NCI-H2227 (cell line): ENCODE results near the gene CCDC120.

Source experiments
- DNase-seq: peaks from one replicate; lab custom pipeline; 2025; ENCODE audit not compliant: unreplicated experiment; lab: John Stamatoyannopoulos, UW

Gene CCDC120

DNA sequence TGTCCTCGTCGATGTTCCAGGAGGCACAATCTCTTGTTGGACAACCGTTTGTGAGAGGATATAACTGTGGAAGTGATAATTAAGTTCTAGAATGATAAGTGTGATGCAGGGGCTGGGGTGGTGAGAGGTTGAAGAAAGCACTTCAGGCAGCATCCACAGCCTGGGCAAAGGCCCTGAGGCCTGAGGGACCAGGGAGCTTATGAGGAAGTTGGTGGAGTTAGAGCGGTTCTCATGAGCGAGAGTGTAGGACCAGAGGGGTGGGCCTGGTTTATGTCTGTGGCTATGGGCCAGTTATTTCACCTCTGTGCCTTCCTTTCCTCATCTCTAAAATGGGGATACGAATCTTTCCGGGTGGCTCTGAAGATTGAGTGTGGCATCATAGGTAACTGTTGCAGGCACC is 2.7 kb downstream of the CCDC120 start:
- no peak for DNase-seq

DNA sequence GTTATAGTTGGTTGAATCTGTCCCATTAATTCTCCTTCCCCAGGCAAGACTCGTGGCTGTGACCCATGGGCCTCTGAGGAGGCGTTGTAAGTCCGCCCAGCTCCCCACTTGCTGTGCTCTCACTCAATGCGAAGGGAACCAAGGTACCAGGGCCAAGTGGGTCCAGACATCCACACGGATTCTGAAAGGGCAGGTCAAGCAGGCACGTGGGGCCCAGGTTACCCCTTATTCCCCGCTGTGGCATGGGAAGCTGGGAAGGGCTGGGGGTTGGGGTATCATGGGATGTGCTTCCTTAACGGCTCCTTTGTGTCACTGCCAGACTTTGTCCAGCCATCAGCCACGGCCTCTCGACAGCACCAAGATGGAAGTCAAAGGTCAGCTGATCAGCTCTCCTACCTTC is 3.1 kb downstream of the CCDC120 start:
- DNase-seq = no peak

DNA sequence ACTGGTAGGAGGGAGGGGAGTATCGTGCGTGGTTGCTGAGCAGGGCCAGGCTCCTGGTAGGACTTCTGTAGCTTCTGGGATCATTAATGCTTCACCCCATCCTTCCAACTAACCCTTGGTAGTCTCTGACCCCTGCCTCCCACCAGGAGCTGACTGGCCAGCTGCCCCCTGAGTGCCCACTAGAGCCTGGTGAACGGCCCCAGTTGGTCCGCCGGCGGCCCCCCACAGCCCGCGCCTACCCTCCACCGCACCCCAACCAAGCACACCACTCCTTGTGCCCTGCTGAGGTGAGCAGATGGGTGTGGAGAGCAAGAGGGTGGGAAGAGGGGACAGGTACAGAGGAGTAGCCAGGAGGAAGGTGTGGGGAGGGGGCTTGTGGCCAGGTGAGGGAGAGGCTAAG is 4.9 kb downstream of the CCDC120 start:
- DNase-seq = no peak

DNA sequence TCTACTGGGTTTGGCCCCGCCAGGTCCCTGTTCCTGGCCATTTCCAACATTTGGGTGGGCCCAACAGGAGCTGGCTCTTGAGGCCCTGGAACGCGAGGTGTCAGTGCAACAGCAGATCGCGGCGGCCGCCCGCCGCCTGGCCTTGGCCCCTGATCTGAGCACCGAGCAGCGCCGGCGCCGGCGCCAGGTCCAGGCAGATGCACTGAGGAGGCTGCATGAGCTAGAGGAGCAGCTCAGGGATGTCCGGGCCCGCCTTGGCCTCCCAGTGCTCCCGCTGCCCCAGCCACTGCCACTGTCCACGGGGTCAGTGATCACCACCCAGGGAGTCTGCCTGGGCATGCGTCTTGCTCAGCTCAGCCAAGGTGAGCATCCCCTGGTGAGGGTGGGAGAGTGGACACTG is 5.5 kb downstream of the CCDC120 start:
- DNase-seq = no peak

DNA sequence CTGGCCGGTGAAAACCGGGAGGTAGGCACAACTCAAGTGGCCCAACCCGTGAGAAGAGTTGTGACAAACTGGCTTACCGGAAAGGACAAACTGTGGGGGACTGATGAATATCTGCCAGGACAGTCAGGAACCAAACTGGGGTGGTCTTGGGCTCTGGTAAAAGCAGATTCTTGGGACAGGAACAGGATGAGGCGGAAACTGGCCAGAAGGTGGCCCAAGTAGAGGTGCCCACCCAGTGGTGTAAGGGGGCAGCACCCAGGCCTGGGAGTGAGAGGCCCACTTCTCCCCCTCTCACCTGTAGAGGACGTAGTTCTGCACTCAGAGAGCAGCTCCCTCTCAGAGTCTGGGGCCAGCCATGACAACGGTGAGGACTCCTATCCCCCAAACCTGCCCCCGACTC is 5.9 kb downstream of the CCDC120 start:
- no peak for DNase-seq

DNA sequence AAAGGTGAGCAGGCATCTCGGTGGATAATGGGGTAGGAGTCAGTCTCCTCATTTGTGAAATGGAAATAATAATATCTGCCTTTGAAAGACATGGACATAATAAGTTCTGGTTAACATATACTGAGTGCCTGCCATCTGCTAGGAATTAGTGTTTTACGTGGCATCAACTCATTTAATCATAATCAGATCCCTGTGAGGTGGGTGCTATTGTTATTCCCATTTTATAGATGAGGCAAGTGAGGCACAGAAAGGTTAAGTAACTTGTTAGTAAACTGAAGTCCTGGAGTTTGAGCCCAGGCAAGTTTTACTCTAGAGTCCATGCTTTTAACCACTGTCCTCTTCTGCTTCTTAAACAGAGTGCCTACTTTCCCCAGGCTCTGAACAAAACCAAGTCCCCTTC is 7.5 kb downstream of the CCDC120 start:
- no peak for DNase-seq

DNA sequence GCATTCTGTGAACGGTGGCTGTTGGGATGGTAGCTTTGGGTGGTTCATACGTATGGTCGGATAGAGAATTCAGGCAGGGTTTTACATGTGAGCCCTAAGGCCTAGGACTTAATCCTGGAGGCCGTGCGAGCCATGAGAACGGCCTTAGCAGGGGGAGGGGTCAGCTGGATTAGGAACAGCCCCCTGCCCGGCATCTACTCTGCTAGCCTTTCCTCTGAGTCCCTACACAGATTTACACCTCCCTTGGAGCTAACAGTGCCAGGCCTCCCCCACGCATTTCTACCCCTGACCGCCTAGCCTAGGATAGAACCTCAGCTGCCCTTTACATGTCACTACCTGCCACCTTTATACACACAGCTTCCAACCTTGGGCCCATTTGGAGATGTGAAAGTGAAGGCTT is 7.9 kb downstream of the CCDC120 start:
- no peak for DNase-seq

DNA sequence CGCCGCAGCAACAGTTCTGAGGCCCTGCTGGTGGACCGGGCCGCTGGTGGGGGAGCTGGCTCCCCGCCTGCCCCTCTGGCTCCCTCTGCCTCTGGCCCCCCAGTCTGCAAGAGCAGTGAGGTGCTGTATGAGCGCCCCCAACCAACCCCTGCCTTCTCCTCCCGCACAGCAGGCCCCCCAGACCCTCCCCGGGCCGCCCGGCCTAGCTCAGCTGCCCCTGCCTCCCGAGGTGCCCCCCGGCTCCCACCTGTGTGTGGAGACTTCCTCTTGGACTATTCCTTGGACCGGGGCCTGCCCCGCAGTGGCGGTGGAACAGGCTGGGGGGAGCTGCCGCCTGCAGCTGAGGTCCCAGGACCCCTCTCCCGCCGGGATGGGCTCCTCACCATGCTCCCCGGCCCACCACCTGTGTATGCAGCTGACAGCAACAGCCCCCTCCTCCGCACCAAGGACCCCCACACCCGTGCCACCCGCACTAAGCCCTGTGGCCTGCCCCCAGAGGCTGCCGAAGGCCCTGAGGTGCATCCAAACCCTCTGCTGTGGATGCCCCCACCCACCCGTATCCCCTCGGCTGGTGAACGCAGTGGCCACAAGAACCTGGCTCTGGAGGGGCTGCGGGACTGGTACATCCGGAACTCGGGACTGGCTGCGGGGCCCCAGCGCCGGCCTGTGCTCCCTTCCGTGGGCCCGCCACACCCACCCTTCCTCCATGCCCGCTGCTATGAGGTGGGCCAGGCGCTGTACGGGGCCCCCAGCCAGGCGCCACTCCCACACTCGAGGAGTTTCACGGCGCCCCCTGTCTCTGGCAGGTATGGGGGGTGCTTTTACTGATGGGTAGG is 8.7 kb downstream of the CCDC120 start:
- DNase-seq = no peak

DNA sequence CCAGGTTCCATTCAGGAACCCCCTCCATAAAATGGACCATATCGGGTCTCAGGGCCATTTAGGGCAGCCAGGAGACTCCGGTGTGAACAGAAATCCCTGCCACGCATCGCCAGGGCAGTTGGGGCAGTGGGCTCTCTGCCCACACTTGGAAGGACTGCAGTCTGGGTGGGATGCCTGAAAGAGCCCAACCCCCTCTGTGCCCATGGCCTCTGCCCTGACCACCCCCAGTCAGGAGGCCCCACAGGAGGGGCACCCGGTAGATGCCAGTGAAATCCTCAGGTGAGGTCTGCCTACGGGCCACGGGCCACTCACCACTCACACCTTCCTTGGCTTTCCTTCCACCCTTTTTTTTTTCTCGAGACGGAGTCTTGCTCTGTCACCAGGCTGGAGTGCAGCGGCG is 10.2 kb downstream of the CCDC120 start:
- DNase-seq = no peak

DNA sequence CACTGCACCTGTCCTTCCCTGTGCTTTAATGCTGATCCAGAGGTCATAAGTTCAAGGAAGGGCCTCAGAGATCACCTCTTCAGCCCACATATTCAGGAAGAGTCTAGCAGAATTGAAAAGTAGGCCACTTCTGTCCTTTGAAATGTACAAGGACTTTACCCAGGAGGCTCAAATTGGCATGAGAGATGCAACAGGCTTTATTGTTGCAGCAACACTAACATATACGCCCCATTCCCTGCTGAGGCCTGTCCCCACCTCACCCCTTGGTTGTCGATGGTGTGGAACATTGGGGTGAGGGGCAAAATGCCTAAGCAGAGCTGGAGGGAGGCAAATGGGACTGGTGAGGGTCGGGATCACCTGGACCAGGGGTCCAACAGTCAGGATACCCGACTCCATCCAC is 12.2 kb downstream of the CCDC120 start:
- no peak for DNase-seq

DNA sequence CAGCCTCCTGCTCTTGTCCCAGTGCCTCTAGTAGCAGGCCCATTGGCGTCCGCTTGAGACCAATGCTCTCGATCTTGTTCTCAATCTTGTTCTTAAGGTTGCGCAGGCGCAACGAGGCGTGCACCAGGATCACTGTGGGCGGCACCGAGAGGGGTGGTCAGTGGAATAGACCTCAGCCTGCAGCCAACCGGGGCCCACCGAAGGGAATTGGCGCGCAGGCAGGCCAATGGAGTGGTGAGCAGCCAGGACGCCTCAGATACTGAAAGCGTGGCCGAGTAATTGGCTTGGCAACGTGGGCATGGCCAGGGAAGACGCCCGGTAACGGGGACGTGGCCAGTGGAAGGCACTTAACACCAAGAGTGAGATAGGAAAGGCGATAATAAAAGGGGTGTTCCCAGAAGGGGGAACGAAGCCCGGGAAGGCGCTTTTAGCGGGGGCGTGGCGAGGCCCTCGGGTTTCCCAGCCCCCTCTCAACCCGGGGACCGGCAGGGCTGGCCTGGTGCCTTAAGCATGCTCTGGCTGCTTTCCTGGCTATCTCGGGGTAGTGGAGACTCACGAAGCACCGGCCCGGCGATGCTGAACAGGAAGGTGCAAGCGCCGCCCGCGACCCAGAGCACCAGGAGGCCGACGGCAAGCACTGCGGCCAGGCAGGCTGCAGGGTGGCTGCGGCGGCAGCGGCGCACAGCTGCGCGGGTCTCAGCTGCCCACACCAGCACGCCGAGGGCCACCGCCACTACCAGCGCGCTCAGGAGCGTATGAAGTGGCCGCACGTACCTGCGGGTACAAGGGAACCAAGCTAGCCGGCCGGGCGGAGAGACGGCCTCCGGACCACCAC is 13.3 kb downstream of the CCDC120 start:
- DNase-seq = peak; percentile 96

DNA sequence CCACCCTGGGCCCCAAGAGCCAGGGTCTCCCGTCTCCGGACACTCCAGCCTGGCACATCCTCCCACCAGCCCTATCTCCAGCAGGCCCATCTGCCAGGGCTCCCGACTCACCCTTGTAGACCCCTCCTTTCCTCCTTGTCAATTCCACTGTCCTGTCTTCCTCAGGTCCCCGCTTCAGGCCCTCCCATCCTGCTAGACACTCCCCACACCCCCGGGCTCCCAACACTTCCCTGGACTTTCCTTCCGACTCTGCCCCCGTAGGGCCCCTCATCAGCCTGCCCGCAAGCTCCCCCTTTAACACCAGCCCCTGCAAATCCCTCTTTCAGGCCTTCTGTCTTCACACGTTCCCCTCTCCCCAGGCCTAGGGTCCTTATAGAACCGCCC is 13.9 kb downstream of the CCDC120 start:
- DNase-seq = no peak

DNA sequence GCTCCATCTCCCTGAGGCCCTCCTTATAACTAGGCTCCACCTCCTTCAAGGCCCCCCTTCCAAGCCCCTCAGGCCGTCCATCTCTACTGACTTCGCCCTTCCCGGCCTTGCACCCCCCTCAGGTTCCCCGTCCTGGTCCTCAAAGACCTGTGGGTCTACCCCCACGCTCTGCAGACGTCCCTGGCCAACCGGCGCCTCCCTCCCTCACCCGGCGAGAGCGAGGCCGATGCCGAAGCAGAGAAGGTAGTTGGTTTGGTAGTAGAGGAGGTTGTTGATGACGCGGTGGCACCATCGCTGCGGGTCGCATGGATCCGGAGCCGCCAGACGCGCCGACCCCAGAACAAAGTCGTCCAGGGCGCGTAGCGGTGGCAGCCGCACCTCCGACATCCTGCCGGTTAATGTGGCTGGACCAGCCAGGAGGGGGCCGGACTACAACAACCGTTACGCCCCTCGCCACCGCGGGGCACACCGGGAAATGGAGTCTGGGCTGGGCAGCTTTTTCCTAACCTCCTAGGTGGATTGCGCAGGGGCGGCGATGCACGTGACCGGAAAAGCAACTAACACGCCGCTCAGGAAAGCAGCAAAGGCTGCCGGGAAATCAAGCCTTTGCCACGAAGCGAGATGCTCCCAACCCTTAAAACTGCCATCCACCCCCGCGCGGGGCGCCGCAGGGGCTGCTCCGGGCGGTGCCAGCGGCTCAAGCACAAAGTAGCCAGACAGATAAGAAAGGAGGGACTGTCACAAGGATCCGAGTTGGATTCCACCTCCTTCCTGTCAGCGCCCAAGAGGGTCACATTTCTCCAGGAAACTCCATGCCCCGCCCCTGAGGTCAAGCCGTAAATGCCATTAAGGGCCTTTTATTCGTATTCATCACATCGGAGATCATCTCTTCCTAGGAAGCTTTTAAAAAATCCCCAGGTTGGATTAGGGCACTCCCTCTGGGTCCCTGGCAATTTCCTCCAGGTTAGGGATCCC is 15.1 kb downstream of the CCDC120 start, which contains the start of gene PRAF2:
TSS of gene PRAF2 (minus strand) at position 402 of the 975 bp plus-strand sequence. CDS start at position 387, 15 bp downstream.
- DNase-seq = peak; percentile 98

DNA sequence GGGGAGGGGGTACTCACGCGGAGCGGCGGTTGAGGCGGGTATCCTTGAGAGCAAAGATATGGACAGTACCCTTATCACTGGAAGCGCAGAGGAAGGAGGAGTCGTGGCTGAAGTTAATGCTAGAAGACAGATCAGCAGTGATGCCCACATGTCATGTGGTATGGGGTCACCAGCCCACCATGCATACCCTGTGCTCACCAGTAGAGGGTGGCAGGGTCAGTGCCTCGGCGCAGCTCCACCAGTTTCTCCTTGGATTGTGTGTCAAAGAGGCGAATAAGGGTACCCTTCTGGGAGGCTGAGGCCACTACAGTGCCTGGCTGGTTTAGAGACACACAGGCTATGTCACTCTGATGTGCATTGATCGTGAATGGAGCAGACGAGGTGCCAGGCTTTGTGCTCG is 16.5 kb downstream of the CCDC120 start:
- DNase-seq = no peak

DNA sequence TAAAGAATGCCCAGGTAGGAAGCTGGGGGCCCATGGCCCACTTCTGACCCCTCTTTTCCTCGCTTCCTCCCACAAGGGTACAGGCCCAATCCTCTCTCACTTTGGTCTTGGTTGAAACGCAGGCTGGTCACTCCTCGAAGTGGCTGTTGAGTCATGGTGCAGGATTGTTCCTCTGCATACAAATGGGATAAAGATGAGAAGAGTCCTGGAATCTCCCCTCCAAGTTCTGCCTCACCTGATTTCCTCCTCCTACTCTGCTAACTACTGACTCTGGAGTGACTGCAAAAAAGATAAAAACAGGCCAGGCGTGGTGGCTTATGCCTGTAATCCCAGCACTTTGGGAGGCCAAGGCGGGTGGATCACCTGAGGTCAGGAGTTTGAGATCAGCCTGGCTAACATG is 19.1 kb downstream of the CCDC120 start:
- no peak for DNase-seq

DNA sequence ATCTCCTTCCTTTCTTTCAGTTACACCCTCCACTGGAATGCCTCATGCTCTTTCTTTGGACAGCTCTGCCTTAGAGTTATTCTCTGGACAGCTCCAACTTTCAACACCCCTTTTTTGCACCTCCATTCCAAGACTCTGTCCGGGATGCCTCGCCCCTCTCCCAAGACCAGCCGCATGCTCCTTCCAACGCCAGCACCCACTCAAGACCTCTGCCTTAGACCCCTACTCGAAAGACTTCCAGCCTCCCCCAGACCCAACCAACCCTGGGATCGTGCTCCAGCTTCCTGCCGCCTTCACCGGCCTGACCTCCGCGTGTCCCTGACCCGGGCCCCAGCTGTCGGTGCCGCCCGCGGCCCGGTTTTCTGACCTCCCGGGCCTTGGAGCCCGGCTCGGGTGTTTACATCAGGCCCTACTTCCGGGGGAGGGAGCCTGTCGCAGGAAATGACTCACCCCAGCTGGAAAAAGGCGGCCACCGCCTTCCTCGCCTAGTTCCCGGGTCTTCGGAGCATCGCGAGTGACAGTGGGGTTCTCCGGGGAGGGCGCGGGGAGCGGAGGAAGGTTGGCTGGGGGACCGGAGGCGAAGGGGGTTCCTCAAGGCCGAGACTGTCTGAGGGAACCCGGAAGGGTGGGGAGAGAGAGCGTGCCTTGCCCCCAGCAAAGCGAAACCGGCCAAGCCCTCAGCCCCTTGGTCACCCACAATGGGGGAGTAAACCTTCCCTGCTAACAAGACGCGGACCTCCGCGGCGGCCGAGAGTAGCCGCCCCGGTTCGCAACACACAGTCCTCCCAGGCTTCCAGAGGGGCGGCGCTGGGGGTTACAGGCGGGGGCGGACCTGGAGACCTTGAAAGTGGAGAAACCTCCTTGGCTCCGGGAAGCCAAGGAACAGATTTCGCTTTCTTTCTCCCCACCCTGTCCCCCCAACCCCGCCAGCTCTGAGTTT is 21.0 kb downstream of the CCDC120 start, which contains the start of gene WDR45:
TSS of gene WDR45 (minus strand) at position 399 of the 940 bp plus-strand sequence. CDS start 1,792 bp downstream, outside the sequence.
- DNase-seq = peak; percentile 83

DNA sequence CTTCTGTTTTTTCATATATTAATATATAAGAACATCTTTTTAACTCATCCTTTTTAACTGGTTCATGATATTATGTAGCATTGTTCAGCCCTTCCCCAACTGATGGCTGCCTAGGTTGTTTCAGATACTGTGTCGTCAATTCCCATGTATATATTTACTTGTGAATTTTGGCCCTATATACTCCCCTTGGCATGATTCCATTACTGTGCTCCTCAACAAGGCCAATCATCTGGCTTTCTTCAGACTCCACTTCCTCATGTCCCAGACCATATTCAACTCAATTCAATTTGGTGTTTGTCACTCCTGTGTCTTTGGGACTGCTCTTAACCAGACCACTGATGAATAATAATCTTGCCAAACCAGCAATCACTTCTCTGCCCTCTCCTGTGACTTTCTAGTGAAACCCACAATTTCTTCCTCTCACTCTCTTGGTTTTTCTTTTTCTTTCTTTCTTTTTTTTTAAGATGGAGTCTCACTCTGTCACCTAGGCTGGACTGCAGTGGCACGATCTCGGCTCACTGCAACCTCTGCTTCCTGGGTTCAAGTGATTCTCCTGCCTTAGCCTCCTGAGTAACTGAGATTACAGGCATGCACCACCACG is 23.6 kb downstream of the CCDC120 start:
- DNase-seq = no peak

DNA sequence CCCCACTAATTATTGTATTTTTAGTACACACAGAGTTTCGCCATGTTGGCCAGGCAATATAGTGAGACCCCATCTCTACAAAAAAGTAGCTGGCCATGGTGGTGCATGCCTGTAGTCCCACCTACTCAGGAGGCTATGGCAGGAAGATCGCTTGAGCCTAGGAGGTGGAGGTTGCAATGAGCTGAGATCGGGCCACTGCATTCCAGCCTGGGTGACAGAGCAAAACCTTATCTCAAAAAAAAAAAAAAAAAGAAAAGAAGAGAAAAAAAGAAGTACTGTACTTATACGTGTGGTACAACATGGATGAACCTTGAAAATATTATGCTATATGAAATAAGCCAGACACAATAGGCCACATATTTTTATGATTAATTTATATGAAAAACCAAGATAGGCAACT is 30.8 kb downstream of the CCDC120 start:
- no peak for DNase-seq

DNA sequence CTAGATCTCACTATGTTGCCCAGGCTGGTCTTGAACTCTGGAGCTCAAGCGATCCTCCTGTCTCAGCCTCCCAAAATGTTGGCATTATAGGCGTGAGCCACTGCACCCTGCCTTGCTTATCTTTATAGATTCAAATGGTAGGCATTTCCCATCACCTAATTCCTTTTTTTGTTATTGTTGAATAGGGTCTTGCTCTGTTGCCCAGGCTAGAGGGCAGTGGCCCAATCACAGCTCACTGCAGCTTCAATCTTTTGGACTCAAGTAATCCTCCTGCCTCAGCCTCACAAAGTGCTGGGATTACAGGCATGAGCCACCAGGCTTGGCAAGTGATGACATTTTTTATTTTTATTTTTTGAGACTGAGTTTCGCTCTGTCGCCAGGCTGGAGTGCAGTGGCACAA is 37.6 kb downstream of the CCDC120 start:
- DNase-seq = no peak
